ENCODE results near the gene WWOX. TPM values are rescaled to one million over a fixed set of nuclear protein-coding genes. Genes with fewer than 3 reads are reported as not detected.

Gene WWOX
- polyA plus RNA-seq, 2 of the 4 experiments (the other 2 are of a cell fraction), result 16.0 to 17.2 TPM

GRCh38 chr16:78552716-78553115, 453.3 kb downstream of the WWOX start:
- H3K4me1 ChIP-seq, result no peaks in the 10 kb centered on the region
- FAIRE-seq (no peak), DNase-seq (ENCODE audit: low read depth in 1 of 2, low spot score in 1 of 2) (no peak), ATAC-seq (no peak)
- no peak overlapping the region for H3K4me3 ChIP-seq
- POLR2A ChIA-PET, result no interaction called here
- no peak overlapping the region for H3K27ac ChIP-seq
- 90% methylated on average over 1 of the region's 1 CpG for WGBS (ENCODE audit: missing lambda C conversion rate)
- no peaks in the 10 kb centered on the region for H3K9me3 ChIP-seq
- TF ChIP-seq RARB (CRISPR knock-in tag; IDR thresholded peaks at IDR 0.05), result no peak
- no peak for TF ChIP-seq HOXB13 (CRISPR knock-in tag; IDR thresholded peaks at IDR 0.05; ENCODE audit: low read depth)
- no peak for TF ChIP-seq FOSB (CRISPR knock-in tag; IDR thresholded peaks at IDR 0.05)
- no peak for TF ChIP-seq CTCF (IDR thresholded peaks at IDR 0.05)
- no peak for TF ChIP-seq RFX5 (IDR thresholded peaks at IDR 0.05)
- TF ChIP-seq NPAS2 (CRISPR knock-in tag; IDR thresholded peaks at IDR 0.05; ENCODE audit: borderline replicate concordance), result no peak
- no peak for TF ChIP-seq NR3C1 (IDR thresholded peaks at IDR 0.05)
- TF ChIP-seq ELK1 (IDR thresholded peaks at IDR 0.05; ENCODE audit: low read depth, low read length), result no peak
- no peak for TF ChIP-seq EP300 (IDR thresholded peaks at IDR 0.05)
- no peak for TF ChIP-seq MAZ (IDR thresholded peaks at IDR 0.05; ENCODE audit: borderline replicate concordance, low read depth, low read length)
- TF ChIP-seq CBX2 (IDR thresholded peaks at IDR 0.05; ENCODE audit: borderline replicate concordance, low read depth), result no peak
- TF ChIP-seq TP53 (CRISPR knock-in tag; IDR thresholded peaks at IDR 0.05), result no peak
- no peak for TF ChIP-seq HOXA7 (CRISPR knock-in tag; IDR thresholded peaks at IDR 0.05)
- TF ChIP-seq JUN (IDR thresholded peaks at IDR 0.05), result no peak
- TF ChIP-seq, protein P1, sequence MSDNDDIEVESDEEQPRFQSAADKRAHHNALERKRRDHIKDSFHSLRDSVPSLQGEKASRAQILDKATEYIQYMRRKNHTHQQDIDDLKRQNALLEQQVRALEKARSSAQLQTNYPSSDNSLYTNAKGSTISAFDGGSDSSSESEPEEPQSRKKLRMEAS (IDR thresholded peaks at IDR 0.05), result no peak
- TF ChIP-seq HOXB5 (CRISPR knock-in tag; IDR thresholded peaks at IDR 0.05), result no peak
- TF ChIP-seq JUNB (IDR thresholded peaks at IDR 0.05), result no peak
- CTCF ChIA-PET, result no interaction called here
- H3K4me2 ChIP-seq, result no peak overlapping the region

- no peak for DNase-seq (ENCODE audit: low read depth in 1 of 2, low spot score in 1 of 2)
- no peaks in the 10 kb centered on the region for H3K4me1 ChIP-seq
- 46% methylated on average over 10 of the region's 10 CpGs for WGBS (ENCODE audit: missing lambda C conversion rate)
- no peaks in the 10 kb centered on the region for H3K9me3 ChIP-seq
- no peak for FAIRE-seq
- H3K27ac ChIP-seq, result no peak overlapping the region
- no peak for TF ChIP-seq CBX2 (IDR thresholded peaks at IDR 0.05; ENCODE audit: borderline replicate concordance, low read depth)
- TF ChIP-seq ZFP36 (IDR thresholded peaks at IDR 0.05; ENCODE audit: borderline replicate concordance, partially characterized antibody), result no peak
- no peak for TF ChIP-seq TP53 (CRISPR knock-in tag; IDR thresholded peaks at IDR 0.05)
- no peak for TF ChIP-seq EP300 (IDR thresholded peaks at IDR 0.05)
- no peak for TF ChIP-seq CHD4 (IDR thresholded peaks at IDR 0.05; ENCODE audit: borderline replicate concordance)
- no peak for TF ChIP-seq HOXA7 (CRISPR knock-in tag; IDR thresholded peaks at IDR 0.05)
- no peak for TF ChIP-seq FOXS1 (CRISPR knock-in tag; IDR thresholded peaks at IDR 0.05)
- no peak for TF ChIP-seq NR3C1 (IDR thresholded peaks at IDR 0.05)
- no peak for TF ChIP-seq RNF2 (IDR thresholded peaks at IDR 0.05; ENCODE audit: borderline replicate concordance, low read depth)
- TF ChIP-seq BHLHE40 (IDR thresholded peaks at IDR 0.05; ENCODE audit: low read depth, low read length), result no peak
- TF ChIP-seq CBX8 (IDR thresholded peaks at IDR 0.05), result no peak
- TF ChIP-seq PHF8 (IDR thresholded peaks at IDR 0.05; ENCODE audit: borderline replicate concordance, low read depth), result no peak
- H3K4me2 ChIP-seq, result no peak overlapping the region
- CTCF ChIA-PET, result no interaction called here
- no peak for ATAC-seq
- POLR2A ChIA-PET, result no interaction called here
- H3K4me3 ChIP-seq, result no peak overlapping the region
Measured at GRCh38 chr16:78553268-78554039, 454.0 kb downstream of the WWOX start.
